GM06990 (cell line): ENCODE results near the gene COMP.
A peak's percentile ranks its signal among the peaks of the same experiment; 100 is the strongest.

Experiments
- DNase-seq: peaks from one replicate; pipeline ENCODE4 v3.0.0-alpha.2; 2011; ENCODE audit not compliant: insufficient read length; ENCODE audit errors: extremely low read depth
- H3K27me3 ChIP-seq: replicated peaks from 2 replicates; pipeline ENCODE4 v1.6.0; 2011; ENCODE audit warnings: low read length; ENCODE audit not compliant: control insufficient read depth, insufficient read depth
- H3K36me3 ChIP-seq: 2 replicates; pipeline ENCODE4 v1.5.1; 2011; ENCODE audit warnings: low read length; ENCODE audit not compliant: control insufficient read depth, insufficient read depth
- H3K4me3 ChIP-seq: replicated peaks from 2 replicates; pipeline ENCODE4 v1.5.1; 2011; ENCODE audit warnings: low read depth, mild to moderate bottlenecking, control low read depth, low read length
- TF ChIP-seq, protein P1 (sequence below): IDR thresholded peaks from 2 replicates; pipeline ENCODE4 v1.5.1; 2011; ENCODE audit warnings: low read length, control low read depth, mild to moderate bottlenecking, inconsistent platforms; ENCODE audit not compliant: insufficient read depth, poor library complexity, severe bottlenecking

Gene COMP

DNA sequence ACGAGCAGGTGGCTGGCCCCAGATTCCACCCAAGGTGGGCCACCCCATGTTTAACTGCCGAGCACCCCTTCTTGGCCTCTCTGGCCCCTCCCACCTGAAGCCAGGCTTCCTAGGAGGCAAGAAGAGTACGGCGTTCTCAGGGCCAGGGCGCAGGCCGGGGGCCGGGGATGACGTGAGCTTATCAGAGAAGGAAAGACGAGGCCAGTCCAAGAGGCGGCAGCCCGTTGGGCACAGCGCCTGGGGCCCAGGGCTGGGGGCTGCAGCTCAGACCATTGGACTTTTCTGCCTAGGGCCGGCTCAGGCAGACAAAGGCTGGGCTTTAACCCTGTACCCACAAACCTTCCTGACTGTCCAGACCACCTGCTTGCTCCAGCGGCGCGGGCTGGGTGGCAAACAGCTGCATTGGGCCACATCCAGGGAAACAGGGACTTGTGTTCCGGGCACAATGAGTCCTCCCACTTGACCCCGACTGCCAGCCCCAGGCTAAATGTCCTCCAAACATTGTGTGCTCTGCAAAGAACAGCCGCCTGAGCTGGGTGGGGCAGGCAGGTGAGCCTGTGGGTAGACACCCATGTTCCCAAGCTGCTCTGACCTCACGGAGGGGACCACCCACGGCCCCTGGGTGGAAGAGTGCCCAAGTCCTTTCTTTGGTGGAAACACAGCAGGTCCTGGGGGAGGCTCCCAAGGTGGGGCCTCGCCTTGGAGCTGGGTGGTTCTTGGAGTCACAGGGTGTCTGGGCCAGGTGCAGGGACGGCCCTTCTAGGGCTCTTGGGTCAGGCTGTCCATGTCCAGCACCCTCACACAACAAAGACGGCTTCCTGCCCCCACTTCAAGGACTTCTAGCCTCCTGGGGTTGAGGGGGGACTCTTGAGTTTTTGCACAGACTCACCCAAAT, 21.9 kb downstream of the COMP start:
- H3K4me3 ChIP-seq = no peak overlapping the region
- H3K27me3 ChIP-seq = no peaks in the 10 kb centered on the region
- DNase-seq = no peak
- TF ChIP-seq, protein P1, sequence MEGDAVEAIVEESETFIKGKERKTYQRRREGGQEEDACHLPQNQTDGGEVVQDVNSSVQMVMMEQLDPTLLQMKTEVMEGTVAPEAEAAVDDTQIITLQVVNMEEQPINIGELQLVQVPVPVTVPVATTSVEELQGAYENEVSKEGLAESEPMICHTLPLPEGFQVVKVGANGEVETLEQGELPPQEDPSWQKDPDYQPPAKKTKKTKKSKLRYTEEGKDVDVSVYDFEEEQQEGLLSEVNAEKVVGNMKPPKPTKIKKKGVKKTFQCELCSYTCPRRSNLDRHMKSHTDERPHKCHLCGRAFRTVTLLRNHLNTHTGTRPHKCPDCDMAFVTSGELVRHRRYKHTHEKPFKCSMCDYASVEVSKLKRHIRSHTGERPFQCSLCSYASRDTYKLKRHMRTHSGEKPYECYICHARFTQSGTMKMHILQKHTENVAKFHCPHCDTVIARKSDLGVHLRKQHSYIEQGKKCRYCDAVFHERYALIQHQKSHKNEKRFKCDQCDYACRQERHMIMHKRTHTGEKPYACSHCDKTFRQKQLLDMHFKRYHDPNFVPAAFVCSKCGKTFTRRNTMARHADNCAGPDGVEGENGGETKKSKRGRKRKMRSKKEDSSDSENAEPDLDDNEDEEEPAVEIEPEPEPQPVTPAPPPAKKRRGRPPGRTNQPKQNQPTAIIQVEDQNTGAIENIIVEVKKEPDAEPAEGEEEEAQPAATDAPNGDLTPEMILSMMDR = no peak
- H3K36me3 ChIP-seq = no peaks in the 10 kb centered on the region

DNA sequence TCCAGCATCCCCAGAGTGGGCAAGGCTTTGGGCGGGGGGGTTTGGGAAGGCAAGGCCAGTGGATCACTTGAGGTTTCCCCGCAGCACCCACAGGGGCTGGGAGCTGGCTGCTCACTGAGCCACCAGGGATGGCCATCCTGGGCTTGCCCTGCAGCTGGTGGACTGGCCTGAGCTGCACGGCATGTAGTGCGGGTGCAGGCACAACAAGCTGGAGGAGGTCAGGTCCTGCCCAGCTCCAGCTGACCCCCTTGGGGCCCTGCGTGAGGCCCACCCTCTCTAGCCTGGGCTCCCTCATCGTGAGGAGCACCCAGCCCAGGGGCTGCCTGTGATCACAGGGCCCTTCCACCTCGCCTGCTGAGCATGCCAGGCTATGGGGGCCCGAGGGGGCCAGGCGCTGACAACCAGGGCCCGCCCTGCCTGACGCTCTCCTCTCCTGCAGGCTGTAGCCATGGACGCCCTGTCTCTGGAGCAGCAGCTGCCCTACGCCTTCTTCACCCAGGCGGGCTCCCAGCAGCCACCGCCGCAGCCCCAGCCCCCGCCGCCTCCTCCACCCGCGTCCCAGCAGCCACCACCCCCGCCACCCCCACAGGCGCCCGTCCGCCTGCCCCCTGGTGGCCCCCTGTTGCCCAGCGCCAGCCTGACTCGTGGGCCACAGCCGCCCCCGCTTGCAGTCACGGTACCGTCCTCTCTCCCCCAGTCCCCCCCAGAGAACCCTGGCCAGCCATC, 22.9 kb downstream of the COMP start:
- Histone ChIP-seq H3K4me3 (no peak overlapping the region), H3K36me3 (no peaks in the 10 kb centered on the region), H3K27me3 (no peaks in the 10 kb centered on the region)
- TF ChIP-seq, protein P1 = peak; percentile 7
- DNase-seq = no peak

DNA sequence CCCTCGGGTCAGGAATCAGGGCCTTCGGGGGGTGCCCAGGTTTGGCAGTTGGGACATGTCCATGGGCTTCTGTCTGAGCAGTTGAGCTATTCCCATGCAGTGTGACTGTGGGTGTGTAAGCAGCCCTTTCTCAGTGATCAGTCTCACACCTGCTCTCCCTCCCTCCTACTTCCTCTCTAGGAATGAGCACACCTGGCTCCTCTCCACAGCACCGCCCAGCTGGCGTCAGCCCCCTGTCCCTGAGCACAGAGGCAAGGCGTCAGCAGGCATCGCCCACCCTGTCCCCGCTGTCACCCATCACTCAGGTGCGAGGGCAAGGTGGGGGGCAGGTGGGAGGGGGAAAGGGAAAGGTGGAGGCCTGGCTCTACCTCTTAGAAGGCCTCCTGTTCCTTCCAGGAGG, 25.9 kb downstream of the COMP start:
- DNase-seq = no peak
- Histone ChIP-seq H3K36me3 (no peaks in the 10 kb centered on the region), H3K27me3 (no peaks in the 10 kb centered on the region), H3K4me3 (no peak overlapping the region)
- TF ChIP-seq, protein P1 = no peak

DNA sequence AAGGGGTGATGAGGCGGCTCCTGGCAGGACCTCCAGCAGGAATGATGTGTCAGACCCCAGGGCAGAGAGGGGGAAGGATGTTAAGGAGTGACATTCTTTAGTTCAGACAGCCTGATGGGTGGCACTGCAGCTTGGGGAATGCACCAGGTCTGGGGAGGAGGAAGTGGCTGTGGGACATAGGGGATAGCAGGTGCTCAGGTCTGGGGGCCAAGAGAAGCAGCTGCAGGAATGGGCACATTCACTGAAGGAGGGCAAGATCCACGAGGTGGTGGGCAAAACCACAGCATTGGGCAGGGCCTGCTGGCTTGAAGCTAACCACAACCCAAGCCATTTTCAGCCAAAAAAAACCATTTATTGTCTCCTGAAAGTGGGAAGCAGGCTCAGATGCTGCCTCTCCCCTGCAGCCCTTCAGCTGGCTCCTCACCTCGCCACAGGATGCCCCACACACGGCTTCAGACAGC, 26.5 kb downstream of the COMP start:
- Histone ChIP-seq H3K27me3 (no peaks in the 10 kb centered on the region), H3K4me3 (no peak overlapping the region), H3K36me3 (no peaks in the 10 kb centered on the region)
- no peak for DNase-seq
- TF ChIP-seq, protein P1 = no peak

DNA sequence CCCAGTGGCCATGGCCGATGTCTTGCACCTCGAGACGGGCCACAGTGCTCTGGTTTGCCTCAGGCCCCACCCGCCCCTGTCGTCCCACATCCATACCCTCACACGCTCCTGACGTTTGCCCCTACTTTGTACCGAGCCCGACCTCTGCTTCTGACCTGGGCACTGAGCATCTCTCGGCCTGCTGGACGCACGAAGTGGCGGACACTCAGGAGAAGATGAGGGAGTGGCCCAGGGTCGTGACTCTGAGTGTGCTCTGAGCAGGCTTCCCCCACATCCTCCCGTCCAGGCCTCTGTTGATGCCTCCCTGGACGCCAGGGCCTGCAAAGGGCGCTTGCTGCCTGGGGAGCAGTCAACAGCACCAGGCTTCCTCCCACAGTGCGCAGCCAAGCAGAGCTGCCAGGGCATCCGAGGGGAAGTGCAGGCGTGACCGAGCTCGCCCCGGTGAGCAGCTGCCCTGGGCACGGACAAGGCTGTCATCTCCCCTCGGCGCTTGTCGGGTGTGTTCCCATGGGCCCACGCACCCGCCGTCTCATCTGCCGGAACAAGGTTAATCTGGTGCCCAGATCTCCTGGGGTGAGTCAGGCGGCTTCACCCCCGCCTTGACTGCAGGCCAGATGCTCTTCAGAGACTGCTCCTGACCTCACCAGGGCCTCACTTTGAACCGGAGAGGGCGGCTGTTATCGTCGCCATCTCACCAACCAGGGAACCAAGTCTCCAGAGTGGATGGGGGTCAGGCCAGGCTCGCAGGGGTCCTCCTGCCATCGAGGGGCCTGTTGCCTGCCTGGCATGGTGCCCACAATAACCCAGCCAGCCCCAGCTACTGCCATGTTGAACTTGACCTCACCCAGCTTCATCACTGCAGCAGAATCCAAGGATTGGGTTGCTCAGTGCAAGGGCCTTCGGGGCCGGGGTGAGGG, 27.2 kb downstream of the COMP start:
- TF ChIP-seq, protein P1 = no peak
- Histone ChIP-seq H3K4me3 (no peak overlapping the region), H3K27me3 (no peaks in the 10 kb centered on the region), H3K36me3 (no peaks in the 10 kb centered on the region)
- no peak for DNase-seq
